LoVo (cell line): ENCODE results near the gene SRPRA.
"Not testable (repeated sequence)": the region's sequence is repeated elsewhere in the genome, so short reads cannot be mapped to it uniquely, and the experiment has no call there.

Source experiments
- DNase-seq: peaks from one replicate; pipeline ENCODE4 v3.0.0-alpha.2; 2016; ENCODE audit warnings: low spot score

The SRPRA gene

DNA sequence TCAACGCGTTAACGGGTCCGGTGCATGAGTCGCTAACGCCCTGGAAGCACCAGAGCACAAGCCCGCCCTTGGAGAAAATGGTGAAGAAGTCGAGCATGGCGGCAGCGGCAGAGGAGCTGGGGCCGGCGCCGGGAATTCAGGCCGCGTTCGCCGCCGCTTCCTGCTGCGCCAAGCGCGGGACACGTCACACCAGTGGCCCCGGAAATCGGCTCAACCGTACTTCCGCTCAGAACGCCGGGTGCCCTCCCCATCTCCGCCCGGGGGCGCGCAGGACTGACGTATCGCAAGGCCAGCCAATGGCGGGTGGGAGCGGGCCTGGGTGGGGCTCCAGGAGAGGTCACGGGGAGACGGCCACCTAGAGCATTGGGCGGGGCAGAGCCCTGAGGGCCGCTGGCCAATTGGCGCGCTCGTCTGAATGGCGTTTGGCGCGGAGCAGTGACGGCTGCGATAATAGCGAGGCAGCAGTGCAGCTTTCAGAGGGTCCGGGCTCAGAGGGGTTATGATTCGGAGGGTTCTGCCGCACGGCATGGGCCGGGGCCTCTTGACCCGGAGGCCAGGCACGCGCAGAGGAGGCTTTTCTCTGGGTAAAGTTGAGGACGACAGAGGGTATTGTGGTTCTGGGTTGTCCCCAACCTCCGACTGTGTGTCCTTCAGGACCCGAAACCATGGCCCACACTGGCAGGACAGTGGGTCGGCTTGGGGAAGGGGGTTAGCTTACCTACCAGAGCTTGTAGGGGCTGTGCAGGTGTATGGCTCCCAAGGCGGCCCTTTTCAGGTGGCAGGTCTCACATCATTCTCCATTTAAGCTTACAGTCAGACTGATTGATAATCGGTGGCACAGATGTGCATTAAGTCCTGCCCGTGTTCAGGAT, at the start of gene SRPRA, which contains the start of gene FOXRED1:
TSS of gene SRPRA (minus strand) at position 188 of the 872 bp plus-strand sequence. CDS start at position 97, 91 bp downstream.
TSS of gene FOXRED1 (plus strand) at position 447 of the 872 bp plus-strand sequence. CDS start at position 500, 53 bp downstream.
- peak; percentile 98 for DNase-seq

DNA sequence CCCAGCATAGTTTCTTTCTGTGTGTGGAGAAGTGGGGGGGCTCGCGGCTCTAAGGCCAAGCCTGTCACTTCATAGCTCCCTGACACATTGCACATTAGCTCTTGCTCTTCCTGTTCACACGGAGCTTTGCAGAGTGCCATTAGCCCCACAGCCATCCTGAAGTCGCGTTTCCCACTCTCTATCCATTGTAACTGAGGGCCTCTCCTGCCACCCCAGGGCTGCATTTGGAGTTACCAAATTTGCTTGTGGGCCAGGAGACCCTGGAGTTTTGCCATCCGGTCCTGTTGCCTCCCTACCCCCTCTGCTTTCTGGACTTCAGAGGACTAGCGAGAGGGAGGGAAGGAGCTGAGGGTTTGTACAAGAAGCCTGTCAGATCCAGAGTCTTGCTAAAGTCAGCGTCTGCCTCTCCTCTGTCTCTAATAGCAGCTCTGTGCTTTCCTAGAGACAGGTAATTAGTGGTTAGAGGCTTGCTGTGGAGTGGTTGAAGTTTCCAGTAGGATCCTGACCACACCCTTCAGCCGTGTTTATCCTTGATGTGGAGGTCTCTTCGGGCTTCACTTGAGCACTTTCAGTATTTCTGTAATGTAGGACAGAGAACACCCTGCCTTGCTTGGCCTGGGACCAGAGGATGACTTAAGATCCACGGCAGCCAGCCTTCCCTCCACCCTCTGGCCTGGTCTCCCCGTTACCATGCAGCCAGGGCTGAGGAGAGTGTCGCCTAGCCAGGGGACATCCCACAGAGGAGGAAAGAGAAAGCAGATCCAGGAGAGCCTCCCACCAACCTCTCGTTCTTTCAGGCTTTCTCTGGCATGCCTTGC, 49.3 kb upstream of the SRPRA start:
- DNase-seq = peak; percentile 33

- DNase-seq = no peak
Observed at GRCh38 chr11:126317432-126317755, 48.7 kb upstream of the SRPRA start.

DNA sequence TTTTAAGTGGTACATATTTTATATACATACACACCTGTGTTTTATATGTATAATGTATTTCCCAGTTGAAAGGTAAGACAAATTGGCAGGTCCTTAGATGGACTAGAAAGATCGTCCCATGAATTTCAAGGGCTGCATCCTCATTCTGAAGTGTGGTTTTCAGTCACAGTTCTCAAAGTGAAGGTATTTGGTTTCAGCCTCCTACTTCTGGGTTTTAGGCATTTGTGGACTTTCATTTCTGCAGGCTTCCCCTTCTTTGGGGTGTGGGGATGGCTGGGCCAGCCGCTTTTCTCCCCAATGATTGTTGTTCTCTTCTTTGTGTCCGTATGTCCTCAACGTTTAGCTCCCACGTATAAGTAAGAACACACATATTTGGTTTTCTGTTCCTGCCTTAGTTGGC, 45.1 kb upstream of the SRPRA start:
- no peak for DNase-seq

- DNase-seq = no peak
Observed at GRCh38 chr11:126312961-126313360, 44.3 kb upstream of the SRPRA start.

- DNase-seq = no peak
Observed at GRCh38 chr11:126311401-126312291, 43.0 kb upstream of the SRPRA start.

- DNase-seq = no peak
Observed at GRCh38 chr11:126310992-126311310, 42.3 kb upstream of the SRPRA start.

GRCh38 chr11:126310200-126310991, 41.7 kb upstream of the SRPRA start:
- DNase-seq = peak; percentile 55

GRCh38 chr11:126308771-126309170, 40.1 kb upstream of the SRPRA start:
- not testable (repeated sequence) for DNase-seq

GRCh38 chr11:126308271-126308671, 39.6 kb upstream of the SRPRA start:
- DNase-seq = no peak

GRCh38 chr11:126307706-126308105, 39.0 kb upstream of the SRPRA start:
- no peak for DNase-seq

DNA sequence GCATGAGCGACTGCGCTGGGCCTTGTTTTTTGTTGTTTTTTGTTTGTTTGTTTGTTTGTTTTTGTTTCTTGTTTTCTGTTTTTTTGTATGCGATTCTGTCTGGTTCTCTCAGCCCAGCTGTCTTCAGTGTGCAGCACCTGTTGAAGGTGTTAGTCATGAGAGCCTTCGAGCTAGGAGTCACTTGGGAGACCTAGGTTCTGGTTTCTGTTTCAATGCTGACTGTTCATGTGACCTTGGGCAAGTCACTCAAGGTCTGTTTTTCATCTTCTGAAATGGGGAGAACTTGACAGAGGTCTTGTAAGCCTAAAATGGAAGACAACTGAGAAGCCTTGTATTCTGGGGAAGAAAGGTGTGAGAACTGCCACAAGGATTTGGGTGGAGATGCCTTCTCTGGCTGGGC, 37.0 kb upstream of the SRPRA start:
- DNase-seq = no peak

GRCh38 chr11:126304457-126305075, 35.9 kb upstream of the SRPRA start:
- DNase-seq = no peak

DNA sequence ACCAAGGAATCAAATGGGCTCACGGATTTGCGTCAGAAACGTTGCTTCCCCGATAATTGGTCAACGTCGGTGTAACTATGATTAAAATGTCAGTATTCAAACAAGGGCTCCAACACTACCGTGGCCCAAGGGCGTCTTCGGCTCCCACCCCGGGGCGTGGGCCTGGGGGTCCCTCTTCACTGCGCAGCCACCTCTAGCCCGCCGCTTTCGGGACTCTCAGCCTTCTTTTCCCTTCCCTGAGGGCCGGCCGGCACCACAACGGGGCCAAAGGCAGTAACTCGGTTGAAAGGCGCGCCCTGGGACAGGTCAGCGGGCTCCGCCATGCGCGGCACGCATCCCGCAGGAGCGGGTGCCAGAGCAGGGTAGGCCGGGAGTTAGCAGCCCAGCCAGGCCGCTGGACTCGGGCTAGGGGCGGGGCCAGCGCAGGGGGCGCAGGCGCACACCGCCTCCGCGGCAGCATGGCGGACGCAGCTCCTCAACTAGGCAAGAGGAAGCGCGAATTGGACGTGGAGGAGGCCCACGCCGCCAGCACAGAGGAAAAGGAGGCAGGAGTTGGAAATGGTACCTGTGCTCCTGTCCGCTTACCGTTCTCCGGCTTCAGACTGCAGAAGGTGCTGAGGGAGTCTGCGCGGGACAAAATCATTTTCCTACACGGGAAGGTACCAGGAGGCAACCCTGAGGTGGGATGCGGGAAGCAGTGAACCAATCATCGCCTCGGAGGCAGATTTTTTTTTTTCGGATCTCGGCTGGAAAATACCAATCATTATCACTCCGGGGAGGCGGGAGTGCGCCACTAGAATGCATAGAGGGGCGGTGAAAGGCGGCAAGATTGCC, 35.1 kb upstream of the SRPRA start, which contains the start of gene DCPS:
TSS of gene DCPS (plus strand) at position 438 of the 834 bp plus-strand sequence. CDS start at position 459, 21 bp downstream.
- DNase-seq = peak; percentile 91

DNA sequence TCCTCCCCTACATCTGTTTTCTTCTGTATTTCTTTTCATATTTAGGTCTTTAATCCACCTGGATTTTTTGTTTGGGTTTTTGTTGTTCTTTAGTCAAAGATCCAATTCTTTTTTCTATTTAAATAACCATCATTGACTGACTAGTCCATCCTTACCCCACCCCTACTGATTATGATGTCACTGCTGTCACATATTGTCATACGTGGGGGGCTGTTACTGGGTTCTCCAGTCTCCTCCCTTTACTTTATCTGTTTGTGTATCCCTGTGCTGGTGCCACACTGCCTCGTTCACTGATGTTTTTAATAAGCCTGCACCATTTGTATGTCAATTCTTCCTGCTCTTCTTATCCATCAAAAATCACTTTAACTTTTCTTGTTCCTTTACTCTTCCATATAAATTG, 28.3 kb upstream of the SRPRA start:
- DNase-seq = no peak

DNA sequence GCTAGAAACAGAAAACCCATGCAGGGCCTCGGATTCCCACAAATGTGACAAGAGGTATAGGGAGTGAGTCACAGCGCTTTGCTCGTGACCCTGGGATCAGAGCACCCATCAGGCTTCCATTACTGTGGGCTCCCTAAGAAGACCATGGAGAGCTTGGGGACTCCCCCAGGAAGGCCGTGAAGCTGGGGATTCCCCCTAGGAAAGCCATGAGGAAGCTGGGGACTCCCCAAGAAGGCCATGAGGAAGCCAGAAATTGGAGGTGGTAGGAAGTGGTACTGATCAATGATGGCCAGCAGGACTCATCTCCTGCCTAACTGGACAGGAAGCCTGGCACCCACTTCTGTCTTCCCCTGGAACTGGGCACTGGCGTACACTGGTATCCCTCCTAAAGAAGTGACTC, 25.0 kb upstream of the SRPRA start:
- no peak for DNase-seq

DNA sequence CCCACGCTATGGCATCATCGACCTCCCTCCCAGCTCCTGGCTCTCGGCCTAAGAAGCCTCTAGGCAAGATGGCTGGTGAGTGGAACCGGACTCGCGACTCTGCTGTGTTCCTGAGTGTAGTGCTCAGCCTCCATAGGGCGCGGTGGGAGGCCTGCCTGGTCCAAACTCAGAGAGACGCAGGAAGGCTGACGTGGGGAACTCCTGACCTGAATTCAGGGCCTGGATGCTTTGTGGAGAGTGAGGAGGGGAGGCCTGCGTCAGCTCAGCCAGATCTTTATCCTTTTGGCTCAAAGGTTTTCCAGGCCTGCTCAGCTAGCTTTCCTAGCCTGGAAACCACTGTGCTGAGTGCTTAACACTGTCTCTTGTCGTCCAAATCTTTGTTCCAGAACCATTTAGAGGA, 22.2 kb upstream of the SRPRA start:
- DNase-seq = no peak

DNA sequence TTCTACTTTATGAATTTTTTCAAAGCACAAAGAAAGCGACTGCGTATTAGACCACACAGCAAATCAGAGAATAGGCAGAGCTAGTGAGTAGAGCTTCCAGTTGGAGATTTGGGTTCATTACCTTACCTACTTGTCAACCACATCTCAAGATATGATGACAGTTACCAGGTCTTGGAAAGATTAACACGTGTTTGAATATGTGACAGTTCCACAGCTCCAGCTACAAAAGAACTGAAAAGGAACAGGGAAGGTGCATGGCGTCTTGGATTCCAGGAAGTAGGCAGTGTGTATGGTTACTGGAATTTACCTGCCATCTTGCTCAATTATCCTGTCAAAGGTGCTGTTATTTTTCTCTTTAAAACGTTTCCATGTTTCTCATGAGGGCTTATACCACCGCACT, 19.5 kb upstream of the SRPRA start:
- DNase-seq = no peak

GRCh38 chr11:126284829-126285228, 16.1 kb upstream of the SRPRA start:
- peak; percentile 86 for DNase-seq
